SH-SY5Y (cell line): ENCODE results near the gene BCL11A.
A peak's percentile ranks its signal among the peaks of the same experiment; 100 is the strongest.

ENCODE experiments used
- GATA2 ChIP-seq: IDR thresholded peaks from 2 replicates; pipeline ENCODE4 v1.6.1; 2011; ENCODE audit warnings: mild to moderate bottlenecking, low read depth, low read length
- GATA3 ChIP-seq: IDR thresholded peaks from 2 replicates; pipeline ENCODE4 v1.6.1; 2011; ENCODE audit warnings: low read depth, mild to moderate bottlenecking, low read length, moderate library complexity

The BCL11A gene

DNA sequence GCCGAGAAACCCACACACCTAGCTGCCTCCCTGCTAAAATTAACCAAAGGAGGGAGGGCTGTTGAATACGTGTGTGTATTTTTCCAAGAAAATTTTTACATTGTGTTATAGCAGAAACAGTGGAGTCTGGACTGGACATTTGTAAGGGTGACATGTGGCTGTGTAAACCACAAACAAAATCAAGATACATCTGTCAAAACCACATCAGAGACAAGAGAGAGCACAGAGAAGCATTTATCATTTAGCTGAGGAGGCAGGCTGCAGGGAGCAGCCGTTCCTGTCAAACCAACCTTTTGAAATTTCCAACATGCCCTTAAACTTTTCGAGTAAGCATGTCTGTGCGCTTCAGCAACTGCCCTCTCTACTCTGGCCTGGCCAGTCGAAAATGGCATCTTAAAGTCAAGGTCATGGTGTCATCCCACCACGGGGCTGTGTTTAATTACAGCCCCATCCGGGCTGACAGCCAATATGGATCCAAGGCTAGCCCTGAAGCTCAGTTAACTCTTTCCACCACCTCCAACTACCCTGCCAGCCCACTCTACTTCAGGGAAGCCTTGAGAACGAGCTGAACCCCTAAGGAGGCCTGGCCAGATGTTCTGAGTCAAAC, 8.4 kb downstream of the BCL11A start:
- TF ChIP-seq GATA2 (no peak), GATA3 (no peak)

DNA sequence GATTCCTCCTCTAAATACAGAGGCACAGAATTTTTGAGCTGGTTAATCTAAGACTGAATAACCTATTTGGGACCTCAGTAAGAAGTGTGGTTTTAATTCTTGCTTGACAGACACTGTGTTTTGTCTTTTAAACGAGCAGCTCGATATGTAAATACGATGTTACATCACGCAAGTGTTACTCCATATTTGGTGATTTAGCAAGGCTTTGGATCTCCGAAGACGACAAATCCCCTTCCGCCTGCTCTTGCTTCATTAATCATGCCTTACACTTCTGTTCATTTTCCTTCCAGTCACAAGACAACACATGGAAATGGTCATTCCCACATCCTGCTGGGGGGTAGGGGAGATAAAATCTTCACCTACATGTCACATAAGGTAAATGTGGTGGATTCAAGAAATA, 9.4 kb downstream of the BCL11A start:
- no peak for TF ChIP-seq GATA3

DNA sequence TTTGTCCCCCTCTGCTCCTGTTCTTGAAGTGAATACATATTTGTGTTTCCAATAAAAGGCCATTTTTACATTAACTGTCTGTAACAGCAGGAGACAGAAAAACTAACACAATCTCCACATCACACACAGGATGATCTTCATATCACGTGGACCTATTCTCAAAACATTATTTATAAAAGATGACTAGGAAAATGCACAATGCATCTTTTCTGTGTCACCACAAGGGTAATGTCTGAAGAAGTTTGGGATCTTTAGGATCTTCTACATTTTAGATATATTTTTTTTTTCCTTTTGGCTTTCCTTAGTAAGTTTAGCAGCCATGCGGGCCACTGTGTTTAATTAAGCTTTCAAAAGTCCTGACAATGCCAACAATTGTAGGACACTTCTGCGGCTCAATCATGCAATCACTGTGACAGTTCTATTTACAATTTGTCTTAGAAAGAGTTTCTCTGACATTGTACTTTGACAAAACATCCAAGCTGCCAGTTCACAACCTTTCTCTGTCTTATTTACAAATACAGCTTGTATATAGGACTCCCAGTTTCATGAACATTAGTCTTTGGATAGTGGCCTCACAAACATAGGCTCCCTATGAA, 12.3 kb downstream of the BCL11A start:
- TF ChIP-seq GATA2 (no peak), GATA3 (no peak)

DNA sequence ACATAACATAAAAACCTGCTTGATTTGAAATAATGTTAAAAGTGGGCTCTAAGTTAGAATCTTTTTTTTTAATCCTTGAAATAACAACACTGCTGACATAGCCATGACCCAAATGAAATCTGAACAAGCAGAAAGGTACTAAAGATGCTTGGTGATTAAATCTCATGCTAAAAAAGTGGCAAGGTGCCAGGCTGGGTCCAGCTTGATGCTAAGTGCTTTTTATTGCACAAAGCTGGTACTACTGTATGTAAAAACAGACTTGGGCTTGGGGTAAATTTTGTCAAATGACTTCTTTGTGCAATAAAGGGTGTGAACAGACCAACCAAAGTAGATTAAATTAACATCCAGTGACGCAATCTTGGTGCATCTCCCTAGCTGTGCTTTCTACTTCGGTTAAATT, 13.4 kb downstream of the BCL11A start:
- TF ChIP-seq GATA3, result no peak
- peak; percentile 57; the same call in 1 of the 2 replicates for TF ChIP-seq GATA2

DNA sequence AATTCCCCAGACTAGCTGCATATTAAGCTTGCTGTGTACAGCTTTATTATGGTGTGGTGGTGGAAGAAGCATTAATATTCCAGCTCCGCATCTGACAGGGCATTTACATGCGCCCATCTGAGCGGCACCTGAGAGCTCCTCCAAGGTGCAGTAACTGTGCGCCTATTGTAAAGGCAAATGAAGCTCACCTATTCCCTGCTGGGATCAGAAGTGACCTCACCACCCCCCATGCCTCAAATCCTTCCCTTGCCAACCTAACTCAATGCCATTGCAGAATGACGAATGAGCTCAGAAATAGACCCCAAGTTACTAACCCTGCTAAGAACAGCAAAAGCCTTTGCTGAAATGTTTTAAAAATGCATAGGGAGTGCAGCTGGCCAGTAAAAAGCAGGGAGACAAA, 14.3 kb downstream of the BCL11A start:
- TF ChIP-seq GATA3 (no peak), GATA2 (no peak)

DNA sequence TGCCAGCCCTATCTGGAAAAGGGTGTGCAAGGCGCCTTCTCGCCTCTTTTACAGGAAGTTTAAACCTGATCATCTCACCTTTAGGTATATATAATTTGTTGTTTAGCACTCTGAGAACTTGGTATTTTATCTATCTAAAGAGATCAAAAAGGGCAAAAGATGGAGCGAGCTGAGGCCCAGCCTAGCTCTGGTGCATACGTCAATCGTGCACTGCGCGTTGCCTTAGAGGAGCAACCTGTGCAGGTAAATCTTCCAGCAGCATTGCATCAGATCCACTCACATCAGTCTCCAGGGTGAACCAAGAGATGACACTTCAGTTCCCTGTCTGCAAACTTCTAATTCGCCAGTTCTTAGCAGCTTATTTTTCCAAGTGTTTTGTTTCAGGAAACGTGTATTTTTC, 15.4 kb downstream of the BCL11A start:
- no peak for TF ChIP-seq GATA3
- TF ChIP-seq GATA2, result no peak

DNA sequence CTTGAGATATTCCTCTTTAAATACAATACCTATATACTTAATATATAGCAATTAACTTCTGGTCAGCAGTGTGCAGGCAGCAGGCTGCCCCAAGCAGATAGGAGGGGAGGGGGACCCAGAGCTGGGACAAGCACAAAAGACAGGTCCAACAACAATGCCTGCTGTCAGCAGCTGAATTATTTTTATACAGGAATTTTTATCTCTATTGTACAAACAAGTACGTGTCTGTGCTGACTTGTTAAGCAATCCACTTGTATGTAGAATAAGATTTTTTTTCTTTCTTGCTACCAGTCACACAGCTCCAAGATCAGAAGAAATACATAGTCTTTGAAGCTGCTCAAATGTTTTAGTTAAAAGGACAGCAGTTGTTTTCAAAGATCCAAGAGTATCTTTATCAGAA, 16.7 kb downstream of the BCL11A start:
- TF ChIP-seq GATA3 (no peak), GATA2 (no peak)

DNA sequence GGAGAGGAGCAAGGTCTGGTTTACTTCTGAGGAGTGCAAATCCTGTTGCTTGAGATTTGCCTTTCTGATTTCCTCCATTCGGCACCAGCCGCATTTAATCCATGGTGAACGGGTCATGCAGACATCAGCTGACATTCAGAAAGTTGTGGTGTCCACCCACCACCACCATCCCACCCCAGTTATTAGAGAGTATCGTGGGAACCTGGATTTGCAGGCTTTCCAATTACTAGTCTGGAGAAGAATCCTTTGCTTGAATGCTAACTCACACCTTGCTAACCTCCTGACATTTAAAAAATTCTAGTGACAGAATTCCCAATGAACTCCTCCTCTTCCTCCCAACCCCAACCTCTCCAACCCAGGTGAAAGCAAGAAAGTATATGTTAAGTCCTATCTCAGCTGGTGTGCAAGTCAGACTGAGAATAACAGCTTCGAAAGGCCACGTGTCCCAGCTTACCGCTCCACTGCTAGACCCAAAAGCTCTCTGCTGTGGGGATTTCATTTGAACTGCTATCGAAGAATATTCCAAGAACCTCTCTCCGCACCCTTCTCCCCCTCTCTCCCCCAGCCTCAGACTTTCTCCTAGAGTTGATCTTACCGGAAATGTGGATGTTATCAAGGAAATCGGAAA, 17.7 kb downstream of the BCL11A start:
- no peak for TF ChIP-seq GATA2
- no peak for TF ChIP-seq GATA3

DNA sequence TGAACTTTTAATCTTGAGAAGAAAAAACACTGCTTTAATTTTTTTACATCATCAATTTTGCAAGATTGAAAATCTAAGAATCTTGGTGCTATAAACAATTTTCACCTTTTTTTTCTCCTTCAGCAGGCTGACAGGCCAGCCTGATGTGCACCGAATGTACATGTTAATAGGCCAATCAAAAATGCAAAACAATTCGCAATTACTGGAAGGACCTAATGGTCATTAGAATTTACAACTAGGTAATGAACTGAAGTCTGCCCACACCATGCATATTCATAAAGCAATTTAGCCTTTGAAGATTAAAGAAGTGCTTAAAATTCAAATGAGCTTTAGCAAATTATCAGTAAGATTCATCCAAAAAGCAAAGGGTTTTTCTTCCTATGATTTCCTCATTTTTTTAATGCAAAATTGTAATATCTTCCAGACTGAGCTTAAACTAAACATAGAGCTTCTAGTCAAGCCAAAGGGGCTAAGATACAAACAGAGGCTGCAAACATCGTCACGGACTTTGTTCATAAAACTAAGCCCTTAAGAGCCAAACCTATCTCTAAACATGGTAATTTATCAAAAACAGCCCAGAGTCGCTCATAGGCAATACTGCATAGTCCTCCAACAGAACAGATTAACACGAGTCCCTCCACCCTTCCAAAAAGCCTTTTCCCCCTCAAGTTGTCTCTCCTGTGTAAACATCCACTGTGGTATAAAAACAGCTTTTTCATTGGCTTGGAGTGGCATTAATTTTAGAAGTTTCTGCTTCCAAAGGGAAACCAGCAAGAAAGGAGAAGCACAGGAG, 18.4 kb downstream of the BCL11A start:
- TF ChIP-seq GATA2 (no peak), GATA3 (no peak)

DNA sequence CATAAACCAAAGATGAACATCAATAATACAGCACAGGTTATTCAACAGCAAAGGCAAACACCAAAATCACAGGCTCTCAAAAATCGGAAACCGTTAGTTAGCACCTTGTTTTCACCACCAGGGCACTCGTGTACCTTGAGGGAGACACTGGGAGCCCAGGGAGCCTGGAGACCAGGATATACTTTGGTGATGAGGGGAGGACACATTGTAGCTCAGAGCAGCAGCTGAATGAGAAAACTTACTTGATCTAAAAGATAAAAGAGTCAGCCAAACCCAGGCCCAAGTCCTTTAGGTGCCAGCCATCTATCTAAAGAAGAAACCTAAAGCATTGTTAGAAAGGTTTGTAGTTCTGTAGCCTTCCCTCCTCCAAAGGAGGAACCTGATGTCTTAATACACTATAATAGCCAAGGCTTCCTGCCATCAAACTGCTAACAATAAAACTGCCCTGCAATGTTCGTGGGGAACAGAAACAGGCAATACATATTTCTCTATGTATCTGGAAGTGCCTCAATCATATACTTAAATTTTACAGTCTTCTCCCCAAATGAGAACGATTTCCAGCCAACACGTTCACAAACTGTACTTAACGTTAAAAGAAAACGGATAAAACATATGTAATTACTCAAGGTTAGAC, 19.3 kb downstream of the BCL11A start:
- no peak for TF ChIP-seq GATA3
- TF ChIP-seq GATA2, result 0 out of 2 replicates have a peak, but pooled peaks have one; percentile 22

DNA sequence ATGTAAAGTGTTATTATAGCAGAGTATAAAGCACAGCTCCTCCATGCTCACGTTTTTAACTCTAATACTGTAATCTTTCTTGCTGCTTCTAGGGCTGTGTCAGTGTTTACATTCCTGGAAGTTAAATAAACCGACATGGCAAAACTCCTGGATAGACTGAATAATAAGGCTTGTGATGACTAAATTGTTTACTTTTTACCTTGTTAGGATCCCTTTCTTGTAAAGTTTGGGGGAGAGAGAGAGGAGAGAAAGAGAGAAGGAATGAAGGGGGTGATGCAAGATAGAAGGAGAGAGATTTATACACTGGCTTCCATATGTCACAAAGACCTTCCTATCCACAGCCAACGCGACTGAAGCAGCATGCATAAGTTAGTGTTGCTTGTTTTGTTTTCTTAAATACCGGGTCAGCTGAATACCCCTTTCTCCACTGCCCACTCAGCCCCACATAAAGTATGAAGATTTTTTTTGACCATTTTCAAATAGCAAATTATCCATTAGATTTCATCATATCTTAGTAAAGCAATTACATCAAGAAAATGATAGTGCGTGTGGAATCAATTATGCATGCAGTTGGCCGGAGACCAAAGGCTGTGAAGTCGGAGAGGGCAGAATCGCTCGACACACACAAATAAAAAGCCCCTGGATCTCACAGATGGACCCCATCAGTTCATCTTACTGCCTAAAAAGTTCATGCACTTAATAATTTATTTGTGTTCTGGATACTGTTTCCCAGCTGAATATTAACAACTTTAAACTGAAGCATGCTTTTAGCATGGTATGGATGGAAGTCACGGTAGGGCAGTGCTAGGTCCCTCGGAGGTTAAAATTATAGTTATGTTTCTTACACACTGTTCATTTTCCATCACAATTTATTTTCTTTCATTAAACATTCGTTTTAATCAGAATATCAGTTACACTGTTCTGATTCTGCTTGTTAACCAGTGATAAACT, 20.1 kb downstream of the BCL11A start:
- TF ChIP-seq GATA3 (peak; percentile 59), GATA2 (peak; percentile 64)

DNA sequence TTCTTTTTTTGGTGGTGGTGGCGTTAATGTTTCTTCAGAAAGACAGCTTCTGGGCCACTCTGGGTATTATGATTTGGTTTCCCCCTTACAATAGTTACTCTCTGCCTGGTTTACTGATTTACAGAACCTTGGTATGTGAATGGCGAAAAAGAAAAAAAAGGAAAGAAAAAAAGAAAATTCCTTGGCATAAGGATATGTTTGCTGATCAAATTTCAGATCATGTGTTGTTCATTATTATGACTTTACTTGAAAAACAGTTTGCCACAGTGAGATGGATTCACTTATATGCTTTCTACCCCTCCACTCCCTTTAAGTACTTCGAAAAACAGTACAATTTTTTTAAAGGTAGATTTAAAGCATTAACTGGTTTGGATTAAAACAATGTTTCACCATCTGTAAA, 21.0 kb downstream of the BCL11A start:
- no peak for TF ChIP-seq GATA3
- TF ChIP-seq GATA2, result no peak

DNA sequence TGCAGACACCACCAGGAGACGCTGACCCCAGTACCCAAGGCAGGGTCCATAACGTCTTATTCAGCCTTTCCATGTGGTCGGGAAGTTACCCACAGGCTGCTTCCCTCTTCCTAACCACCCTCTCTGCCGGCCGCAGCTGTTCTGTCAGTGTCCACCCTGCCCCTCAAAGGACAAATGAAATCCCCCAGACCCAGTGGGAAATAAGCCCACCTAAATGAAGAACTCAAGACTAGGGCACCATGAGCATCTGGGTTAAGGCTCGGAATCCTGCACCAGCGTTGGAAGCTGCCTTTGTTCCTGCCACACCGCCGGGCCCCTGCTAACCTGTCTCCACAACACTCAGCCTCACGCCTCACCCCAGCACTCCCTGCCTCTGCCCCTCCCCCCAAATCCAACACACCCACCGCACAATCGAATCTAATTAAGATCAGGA, 21.7 kb downstream of the BCL11A start:
- TF ChIP-seq GATA3, result no peak
- no peak for TF ChIP-seq GATA2

DNA sequence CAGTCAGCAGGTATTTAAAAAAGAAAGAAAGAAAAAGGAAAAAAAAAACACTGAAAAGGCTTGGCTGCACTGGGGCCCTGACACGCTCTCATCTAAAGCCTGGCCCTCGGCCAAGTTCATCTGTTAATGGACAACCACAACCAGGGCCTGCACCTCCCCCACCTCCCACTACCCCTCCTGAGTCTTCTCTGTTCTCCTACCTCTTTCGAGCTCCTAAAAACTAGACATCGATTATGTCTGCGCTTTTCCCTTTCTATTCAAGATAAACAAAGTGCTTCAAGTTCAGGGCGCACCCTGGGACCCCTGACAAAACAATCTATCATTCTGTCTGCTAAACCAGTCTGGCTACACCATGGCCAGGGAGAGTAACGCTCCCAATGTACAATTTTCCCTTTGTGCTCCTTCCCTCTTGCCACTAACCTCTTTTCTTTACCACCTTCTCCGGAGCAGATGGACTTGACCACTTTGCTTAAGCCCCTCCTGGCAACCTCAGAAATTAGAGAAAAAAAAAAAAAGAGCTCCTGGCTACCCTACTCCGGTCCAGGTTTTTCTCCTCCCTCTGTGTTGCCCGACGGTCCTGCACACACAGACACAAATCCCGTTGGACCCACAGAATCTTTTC, 22.7 kb downstream of the BCL11A start:
- TF ChIP-seq GATA2 (no peak), GATA3 (no peak)
